SHP77 (cell line): ENCODE data around the gene ACKR1.
A peak's percentile ranks its signal among the peaks of the same experiment; 100 is the strongest.

ENCODE experiments used
- DNase-seq, 2 experiments: peaks; one replicate each; lab custom pipeline; 2025; lab: John Stamatoyannopoulos, UW

Gene ACKR1, protein sequence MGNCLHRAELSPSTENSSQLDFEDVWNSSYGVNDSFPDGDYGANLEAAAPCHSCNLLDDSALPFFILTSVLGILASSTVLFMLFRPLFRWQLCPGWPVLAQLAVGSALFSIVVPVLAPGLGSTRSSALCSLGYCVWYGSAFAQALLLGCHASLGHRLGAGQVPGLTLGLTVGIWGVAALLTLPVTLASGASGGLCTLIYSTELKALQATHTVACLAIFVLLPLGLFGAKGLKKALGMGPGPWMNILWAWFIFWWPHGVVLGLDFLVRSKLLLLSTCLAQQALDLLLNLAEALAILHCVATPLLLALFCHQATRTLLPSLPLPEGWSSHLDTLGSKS

GRCh38 chr1:159204161-159205141 is at the start of gene ACKR1:
Gene ACKR1, plus strand, starts transcription at chr1:159204875. Its CDS starts 85 bp downstream, at chr1:159204960.
- DNase-seq = no peak

GRCh38 chr1:159161001-159161718 is 43.5 kb upstream of the ACKR1 start:
- DNase-seq = peak; percentile 29 to 34

DNA sequence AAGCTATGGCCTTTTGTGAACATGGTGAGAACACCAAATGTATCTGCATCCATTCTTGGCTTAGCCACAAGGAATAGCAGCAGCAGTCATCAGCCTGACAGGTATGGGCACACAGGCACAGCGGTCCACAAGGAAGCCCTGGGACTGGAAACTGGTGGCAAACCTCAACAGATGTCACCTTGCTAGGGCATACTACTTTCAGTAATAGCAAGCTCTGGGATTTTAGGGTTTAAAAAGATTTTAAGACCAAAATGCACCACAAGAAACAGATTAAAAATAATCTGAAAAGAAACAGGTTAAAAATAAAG is 43.0 kb upstream of the ACKR1 start:
- no peak for DNase-seq

DNA sequence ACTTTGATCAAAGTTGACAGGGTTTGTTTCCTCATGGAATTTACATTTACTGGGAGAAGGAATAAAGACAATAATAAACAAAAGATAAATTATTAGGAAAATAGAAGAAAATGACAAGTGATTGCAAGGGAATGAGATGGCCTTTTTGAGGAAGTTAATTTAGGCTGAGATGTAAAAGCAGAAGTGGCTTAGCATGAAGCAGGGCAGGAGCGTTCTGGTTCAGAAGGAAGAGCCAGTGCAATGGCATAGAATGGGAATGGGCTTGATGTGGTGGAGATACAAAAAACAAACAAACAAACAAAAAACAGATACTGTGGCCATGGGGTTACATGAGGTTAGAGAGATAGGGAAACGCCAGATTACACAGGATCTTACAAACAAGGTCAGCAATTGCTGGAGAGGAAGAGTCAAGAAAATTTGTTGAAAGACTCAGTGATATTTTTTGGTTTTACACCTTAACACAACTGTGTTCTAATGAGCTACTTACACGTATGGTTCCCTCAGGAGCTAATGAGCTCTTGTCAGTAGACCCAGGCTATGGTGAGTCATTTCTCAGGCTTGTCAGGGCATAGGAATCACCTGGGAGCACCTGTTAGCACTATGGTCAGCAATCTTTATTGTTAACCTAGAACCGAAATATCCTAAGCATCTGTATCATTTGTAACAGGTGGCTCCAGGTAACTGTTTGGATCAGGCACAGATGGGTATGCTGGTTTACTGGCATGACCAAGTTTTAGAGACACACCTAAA is 42.0 kb upstream of the ACKR1 start:
- DNase-seq = no peak

GRCh38 chr1:159163614-159164228 is 41.0 kb upstream of the ACKR1 start:
- DNase-seq = no peak

GRCh38 chr1:159168043-159168442 is 36.6 kb upstream of the ACKR1 start:
- no peak for DNase-seq

GRCh38 chr1:159170639-159171038 is 34.0 kb upstream of the ACKR1 start:
- no peak for DNase-seq

- DNase-seq = no peak
Measured at GRCh38 chr1:159171254-159171687, 33.4 kb upstream of the ACKR1 start, which contains the start of gene CADM3. Gene CADM3, plus strand, starts transcription at chr1:159171615. Its CDS starts 151 bp downstream, at chr1:159171766.

GRCh38 chr1:159171688-159172501 is 32.8 kb upstream of the ACKR1 start:
- DNase-seq = no peak

GRCh38 chr1:159172614-159173291 is 31.9 kb upstream of the ACKR1 start:
- no peak for DNase-seq

DNA sequence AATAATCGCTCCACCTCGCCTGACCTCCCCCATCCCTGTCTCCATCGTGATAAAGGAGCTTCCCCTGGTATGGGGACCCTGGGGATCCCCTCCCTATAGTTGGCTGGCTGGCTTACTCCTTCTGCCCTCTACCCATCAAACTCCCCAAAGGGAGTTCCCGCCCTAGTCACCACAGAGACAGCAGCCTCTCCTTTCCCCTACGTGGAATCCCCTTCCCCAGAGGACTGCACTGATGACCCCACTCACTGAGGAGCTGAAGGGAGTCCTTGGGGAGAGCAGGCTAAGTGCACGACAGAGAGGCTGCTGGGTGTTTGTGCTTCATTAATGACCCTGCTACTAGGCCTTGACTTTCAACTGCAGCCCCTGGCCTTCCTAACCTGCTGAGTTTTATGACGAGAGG is 31.4 kb upstream of the ACKR1 start:
- no peak for DNase-seq

- no peak for DNase-seq
Measured at GRCh38 chr1:159175571-159175970, 29.1 kb upstream of the ACKR1 start.

- DNase-seq = no peak
Measured at GRCh38 chr1:159177272-159177907, 27.3 kb upstream of the ACKR1 start.

DNA sequence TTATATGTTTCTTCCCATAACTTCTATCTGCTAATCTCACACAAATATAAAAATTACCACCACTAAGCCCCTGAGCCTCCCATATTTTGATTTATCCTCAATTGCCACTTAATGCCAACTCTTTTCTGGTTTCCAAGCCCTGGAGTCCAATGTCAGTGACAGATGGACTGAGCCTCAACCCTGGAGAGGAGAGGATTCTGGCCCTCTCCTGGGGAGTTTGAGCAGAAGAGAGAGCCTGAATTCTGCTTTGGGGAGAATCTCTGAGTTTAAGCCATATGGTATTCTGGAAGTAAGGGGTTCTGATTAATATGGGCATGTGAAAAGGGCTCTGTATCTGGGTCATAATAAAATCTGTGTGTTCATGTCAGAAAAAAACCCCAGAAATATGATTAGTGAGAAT is 24.8 kb upstream of the ACKR1 start:
- no peak for DNase-seq

DNA sequence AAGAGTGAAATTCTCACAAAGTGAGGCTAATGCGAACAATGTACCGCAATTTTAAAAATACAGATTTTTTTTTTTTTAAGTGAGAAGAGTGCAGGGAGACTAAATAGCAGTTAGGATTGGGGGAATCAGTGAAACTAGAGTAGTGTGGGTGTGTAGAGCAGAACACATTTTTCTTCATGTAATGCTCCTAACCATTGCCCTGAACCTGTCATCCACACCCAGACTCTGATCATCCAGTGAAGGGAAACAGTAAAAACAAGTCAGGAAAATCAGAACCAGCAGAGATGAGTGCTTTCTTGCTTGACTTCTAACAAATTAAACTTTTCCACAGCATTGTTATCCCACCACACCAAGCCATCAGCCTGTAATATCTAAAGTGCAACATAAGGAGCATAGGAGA is 24.2 kb upstream of the ACKR1 start:
- no peak for DNase-seq

GRCh38 chr1:159181328-159182024 is 23.2 kb upstream of the ACKR1 start:
- no peak for DNase-seq

GRCh38 chr1:159184201-159184600 is 20.5 kb upstream of the ACKR1 start:
- no peak for DNase-seq

GRCh38 chr1:159185121-159185520 is 19.6 kb upstream of the ACKR1 start:
- DNase-seq = no peak

GRCh38 chr1:159187033-159187432 is 17.6 kb upstream of the ACKR1 start:
- no peak for DNase-seq
